DMS153 treated with DMSO at 0.1 percent for 48 hours (cell line): ENCODE results near the gene TMEM219.
A peak's percentile ranks its signal among the peaks of the same experiment; 100 is the strongest.
"Not testable (repeated sequence)": the region's sequence is repeated elsewhere in the genome, so short reads cannot be mapped to it uniquely, and the experiment has no call there.

Experiments
- DNase-seq: peaks from one replicate; lab custom pipeline; 2025; ENCODE audit not compliant: unreplicated experiment; lab: John Stamatoyannopoulos, UW

The TMEM219 gene

GRCh38 chr16:29961479-29962343, at the start of gene TMEM219:
Gene TMEM219 (plus strand): TSS chr16:29962079. CDS start chr16:29963144, 1,065 bp downstream.
- DNase-seq, result peak; percentile 70

GRCh38 chr16:29912087-29912486, 49.8 kb upstream of the TMEM219 start:
- no peak for DNase-seq

GRCh38 chr16:29913514-29913913, 48.4 kb upstream of the TMEM219 start:
- DNase-seq, result no peak

GRCh38 chr16:29915590-29916247, 46.2 kb upstream of the TMEM219 start:
- DNase-seq, result no peak

- DNase-seq, result no peak
Measured at GRCh38 chr16:29916979-29917378, 44.9 kb upstream of the TMEM219 start.

- DNase-seq, result no peak
Measured at GRCh38 chr16:29920288-29921033, 41.4 kb upstream of the TMEM219 start.

- DNase-seq, result no peak
Measured at GRCh38 chr16:29921034-29921385, 40.9 kb upstream of the TMEM219 start.

- no peak for DNase-seq
Measured at GRCh38 chr16:29922326-29922725, 39.6 kb upstream of the TMEM219 start.

- no peak for DNase-seq
Measured at GRCh38 chr16:29922986-29923501, 38.8 kb upstream of the TMEM219 start.

- DNase-seq, result no peak
Measured at GRCh38 chr16:29925105-29925756, 36.6 kb upstream of the TMEM219 start.

GRCh38 chr16:29925781-29926710, 35.8 kb upstream of the TMEM219 start, which contains the start of gene KCTD13:
Gene KCTD13 (minus strand): TSS chr16:29926226. CDS start chr16:29926033, 193 bp downstream.
- peak; percentile 67 for DNase-seq

- peak; percentile 42 for DNase-seq
Measured at GRCh38 chr16:29926711-29927052, 35.2 kb upstream of the TMEM219 start.

GRCh38 chr16:29927070-29927905, 34.6 kb upstream of the TMEM219 start:
- no peak for DNase-seq

GRCh38 chr16:29931750-29932149, 30.1 kb upstream of the TMEM219 start:
- DNase-seq, result not testable (repeated sequence)

GRCh38 chr16:29940656-29941055, 21.2 kb upstream of the TMEM219 start:
- no peak for DNase-seq

- no peak for DNase-seq
Measured at GRCh38 chr16:29943846-29944799, 17.8 kb upstream of the TMEM219 start.

GRCh38 chr16:29947897-29948296, 14.0 kb upstream of the TMEM219 start:
- DNase-seq, result no peak
